Mucosa of descending colon (tissue), 3 donors: Measurements from ENCODE around the gene SETD2. TPM values are rescaled to one million over a fixed set of nuclear protein-coding genes. Genes with fewer than 3 reads are reported as not detected.

Source experiments
- ATAC-seq: fragments of 200-7000 bp; cut with Tn5 transposase; one replicate; pipeline ENCODE4 v1.9.1; 2020; ENCODE audit warnings: mild to moderate bottlenecking, moderate library complexity
- DNase-seq, 3 donors: peaks; one replicate each; pipeline ENCODE4 v3.0.0-alpha.2; 2020
- H3K36me3 ChIP-seq: fragments of 200-600 bp; one replicate; pipeline ENCODE4 v1.8.0; 2021; ENCODE audit warnings: low read depth, mild to moderate bottlenecking
- H3K4me1 ChIP-seq: fragments of 200-600 bp; one replicate; pipeline ENCODE4 v1.8.0; 2021; ENCODE audit warnings: low read depth, mild to moderate bottlenecking
- H3K4me3 ChIP-seq: fragments of 200-600 bp; one replicate; pipeline ENCODE4 v1.8.0; 2021; ENCODE audit warnings: mild to moderate bottlenecking
- H3K9me3 ChIP-seq: fragments of 200-600 bp; one replicate; pipeline ENCODE4 v1.8.0; 2021; ENCODE audit warnings: mild to moderate bottlenecking
- CTCF ChIP-seq: fragments of 200-600 bp; IDR thresholded peaks from one replicate; pipeline ENCODE4 v1.8.0; 2022; ENCODE audit warnings: antibody characterized with exemption, mild to moderate bottlenecking
- intact Hi-C, 2 donors: fragments of 100-400 bp; cut with DNase I in 1 of 2; cut with micrococcal nuclease in 1 of 2; formaldehyde crosslinking; loops; one replicate each; pipeline versions ENCODE4 v1.11.0 to v1.11.1; 2022; cut with DNase I, micrococcal nuclease
- total RNA-seq, 3 donors: library from RNA; stranded (reverse); fragmentation: NEBNext Ultra II Directional in 2 of 3; extraction: Animal tissue kit (Norgen Biotek cat#: 25700) in 2 of 3; gene quantifications; one replicate each; pipeline versions ENCODE4 v1.2.1 to v1.2.4, GENCODE V29; 2021 to 2023
- donor health status: DM: no; HTN: no; CAD: no; lungs with moderate emphysema.
- donor health status: DM: no; HTN: no; CAD: no.
- donor health status: DM: no; HTN: yes; CAD: no.

SETD2 gene
- total RNA-seq, 3 donors from 2014 or later = 41.5 to 71.1 (median 50.4) TPM

- Histone ChIP-seq H3K4me1 (no peaks in the 10 kb centered on the region), H3K36me3 (peaks cover 6% of the 10 kb centered on the region), H3K9me3 (no peaks in the 10 kb centered on the region), H3K4me3 (no peak overlapping the region)
- intact Hi-C loops = no loop called here
- peak in 1 of 3 donors; percentile 21 for DNase-seq
- ATAC-seq = no peak
- TF ChIP-seq CTCF = no peak
Observed at GRCh38 chr3:47002171-47003055, 161.5 kb downstream of the SETD2 start.

- ATAC-seq (no peak), DNase-seq (peak in 1 of 3 donors; percentile 50)
- Histone ChIP-seq H3K4me1 (no peaks in the 10 kb centered on the region), H3K36me3 (peaks cover 6% of the 10 kb centered on the region), H3K4me3 (no peak overlapping the region), H3K9me3 (no peaks in the 10 kb centered on the region)
- TF ChIP-seq CTCF = no peak
- intact Hi-C loops = no loop called here
Observed at GRCh38 chr3:47001731-47002170, 162.2 kb downstream of the SETD2 start.

GRCh38 chr3:47000922-47001730 is 162.8 kb downstream of the SETD2 start:
- H3K36me3 ChIP-seq = peaks cover 6% of the 10 kb centered on the region
- intact Hi-C loops = no loop called here
- TF ChIP-seq CTCF = no peak

GRCh38 chr3:47000198-47000815 is 163.6 kb downstream of the SETD2 start:
- Histone ChIP-seq H3K4me1 (no peaks in the 10 kb centered on the region), H3K4me3 (no peak overlapping the region), H3K36me3 (peaks cover 6% of the 10 kb centered on the region), H3K9me3 (no peaks in the 10 kb centered on the region)
- no peak for TF ChIP-seq CTCF
- ATAC-seq (no peak), DNase-seq (no peak)
- intact Hi-C loops = no loop called here

More at GRCh38 chr3:47000922-47001730, 162.8 kb downstream of the SETD2 start:
- Histone ChIP-seq H3K9me3 (no peaks in the 10 kb centered on the region), H3K4me3 (no peak overlapping the region), H3K4me1 (no peaks in the 10 kb centered on the region)
- DNase-seq (peak in 1 of 3 donors; percentile 18), ATAC-seq (no peak)

- no peak for TF ChIP-seq CTCF
- DNase-seq (peak in 2 of 3 donors; percentile 19 to 44), ATAC-seq (no peak)
- Histone ChIP-seq H3K4me1 (no peaks in the 10 kb centered on the region), H3K36me3 (peaks cover 6% of the 10 kb centered on the region), H3K4me3 (no peak overlapping the region), H3K9me3 (no peaks in the 10 kb centered on the region)
- intact Hi-C loops = loop anchor here (5.0 to 10.0 kb wide), 3 partner anchors 72 to 295 kb away; partner anchors contain the start of gene TMIE (in 1 of the 2)
Observed at GRCh38 chr3:46999516-47000197, 164.3 kb downstream of the SETD2 start.
